ENCODE results near the gene FAXC. TPM values are rescaled to one million over a fixed set of nuclear protein-coding genes. Genes with fewer than 3 reads are reported as not detected.
A peak's percentile ranks its signal among the peaks of the same experiment; 100 is the strongest.

FAXC gene
- 1 to 10 TPM in 10 of 12 donors, not detected in 2; 1.2 to 9.0 (median 2.8) TPM for polyA plus RNA-seq (ENCODE audit: insufficient read length in 12 of 12)
- long read RNA-seq, donor 1, full-length matches to known transcripts = 1 of 6 reads
- long read RNA-seq, donor 1, partial matches to known transcripts = 5 of 6 reads
- long read RNA-seq, donor 1, other reads (novel, unspliced or antisense) = 0 of 6 reads
- long read RNA-seq, donor 2, full-length matches to known transcripts = 1 of 1 reads
- long read RNA-seq, donor 2, partial matches to known transcripts = 0 of 1 reads
- long read RNA-seq, donor 2, other reads (novel, unspliced or antisense) = 0 of 1 reads
- long read RNA-seq, donor 3 = 0 reads
- long read RNA-seq, donor 4 = 0 reads
- long read RNA-seq, donor 5, full-length matches to known transcripts = 1 of 1 reads
- long read RNA-seq, donor 5, partial matches to known transcripts = 0 of 1 reads
- long read RNA-seq, donor 5, other reads (novel, unspliced or antisense) = 0 of 1 reads
- long read RNA-seq, donor 6, full-length matches to known transcripts = 1 of 1 reads
- long read RNA-seq, donor 6, partial matches to known transcripts = 0 of 1 reads
- long read RNA-seq, donor 6, other reads (novel, unspliced or antisense) = 0 of 1 reads
- long read RNA-seq, donor 7, full-length matches to known transcripts = 1 of 1 reads
- long read RNA-seq, donor 7, partial matches to known transcripts = 0 of 1 reads
- long read RNA-seq, donor 7, other reads (novel, unspliced or antisense) = 0 of 1 reads
- long read RNA-seq, donor 8, full-length matches to known transcripts = 2 of 2 reads
- long read RNA-seq, donor 8, partial matches to known transcripts = 0 of 2 reads
- long read RNA-seq, donor 8, other reads (novel, unspliced or antisense) = 0 of 2 reads
- long read RNA-seq, donor 9 = 0 reads
- long read RNA-seq, donor 10 = 0 reads
- long read RNA-seq, donor 11 = 0 reads

GRCh38 chr6:99349171-99350141 lies at the start of gene FAXC:
Gene FAXC (minus strand): TSS chr6:99349674. CDS start chr6:99349372, 302 bp downstream.
- no peak for DNase-seq

GRCh38 chr6:99397287-99397686 lies 47.8 kb upstream of the FAXC start:
- DNase-seq = no peak

GRCh38 chr6:99393698-99394531 lies 44.4 kb upstream of the FAXC start, which contains the start of gene COQ3:
Gene COQ3 (minus strand): TSS chr6:99394195. CDS start chr6:99394179, 16 bp downstream.
- peak; percentile 85 for DNase-seq

GRCh38 chr6:99393366-99393697 lies 43.9 kb upstream of the FAXC start:
- no peak for DNase-seq

GRCh38 chr6:99390896-99391295 lies 41.4 kb upstream of the FAXC start:
- no peak for DNase-seq

GRCh38 chr6:99384507-99384906 lies 35.0 kb upstream of the FAXC start:
- no peak for DNase-seq

- DNase-seq = no peak
Observed at GRCh38 chr6:99378636-99379035, 29.2 kb upstream of the FAXC start.

- no peak for DNase-seq
Observed at GRCh38 chr6:99369533-99369932, 20.1 kb upstream of the FAXC start.

GRCh38 chr6:99366852-99367251 lies 17.4 kb upstream of the FAXC start:
- no peak for DNase-seq

- no peak for DNase-seq
Observed at GRCh38 chr6:99364026-99364425, 14.6 kb upstream of the FAXC start.

- DNase-seq = no peak
Observed at GRCh38 chr6:99362678-99363268, 13.3 kb upstream of the FAXC start.

GRCh38 chr6:99359800-99360199 lies 10.3 kb upstream of the FAXC start:
- DNase-seq = no peak

GRCh38 chr6:99356641-99357040 lies 7.2 kb upstream of the FAXC start:
- DNase-seq = no peak

GRCh38 chr6:99354983-99355382 lies 5.5 kb upstream of the FAXC start:
- no peak for DNase-seq

GRCh38 chr6:99353126-99353525 lies 3.7 kb upstream of the FAXC start:
- DNase-seq = no peak

GRCh38 chr6:99350573-99350972 lies 1.1 kb upstream of the FAXC start:
- DNase-seq = no peak

- DNase-seq = no peak
Observed at GRCh38 chr6:99348288-99349170, 945 bp downstream of the FAXC start.

- DNase-seq = no peak
Observed at GRCh38 chr6:99347804-99348203, 1.7 kb downstream of the FAXC start.

- DNase-seq = no peak
Observed at GRCh38 chr6:99346595-99346994, 2.9 kb downstream of the FAXC start.
